GM21381 (cell line): ENCODE data around the gene TAB3.
"Not testable (repeated sequence)": the region's sequence is repeated elsewhere in the genome, so short reads cannot be mapped to it uniquely, and the experiment has no call there.

Experiments used
- ATAC-seq: cut with Tn5 transposase; IDR thresholded peaks from one replicate; pipeline ENCODE4 v1.9.1; 2021; ENCODE audit warnings: mild to moderate bottlenecking, moderate library complexity; ENCODE audit not compliant: unreplicated experiment

Gene TAB3

GRCh38 chrX:30822068-30822681 is 66.9 kb downstream of the TAB3 start:
- ATAC-seq = peak; percentile 84

GRCh38 chrX:30821116-30821515 is 67.9 kb downstream of the TAB3 start:
- ATAC-seq = no peak

GRCh38 chrX:30819080-30819479 is 70.0 kb downstream of the TAB3 start:
- no peak for ATAC-seq

- ATAC-seq = no peak
These were observed 73.0 kb downstream of the TAB3 start for GRCh38 chrX:30816079-30816478.

- ATAC-seq = peak; percentile 50
These were observed 74.1 kb downstream of the TAB3 start for GRCh38 chrX:30814978-30815377.

GRCh38 chrX:30812326-30812725 is 76.7 kb downstream of the TAB3 start:
- peak; percentile 98 for ATAC-seq

- ATAC-seq = no peak
These were observed 82.8 kb downstream of the TAB3 start for GRCh38 chrX:30806187-30806728.

- ATAC-seq = no peak
These were observed 84.6 kb downstream of the TAB3 start for GRCh38 chrX:30804462-30804861.

GRCh38 chrX:30800901-30801300 is 88.2 kb downstream of the TAB3 start:
- ATAC-seq = no peak

- ATAC-seq = no peak
These were observed 89.7 kb downstream of the TAB3 start for GRCh38 chrX:30799327-30799726.

GRCh38 chrX:30798810-30799209 is 90.2 kb downstream of the TAB3 start:
- ATAC-seq = no peak

GRCh38 chrX:30797301-30797700 is 91.8 kb downstream of the TAB3 start:
- ATAC-seq = not testable (repeated sequence)

GRCh38 chrX:30795981-30796958 is 92.8 kb downstream of the TAB3 start:
- no peak for ATAC-seq

- no peak for ATAC-seq
These were observed 94.6 kb downstream of the TAB3 start for GRCh38 chrX:30794497-30794896.

GRCh38 chrX:30793767-30794103 is 95.3 kb downstream of the TAB3 start:
- no peak for ATAC-seq

GRCh38 chrX:30793075-30793766 is 95.8 kb downstream of the TAB3 start:
- no peak for ATAC-seq

- no peak for ATAC-seq
These were observed 97.5 kb downstream of the TAB3 start for GRCh38 chrX:30791296-30792278.

- ATAC-seq = no peak
These were observed 102.0 kb downstream of the TAB3 start for GRCh38 chrX:30787012-30787411.

GRCh38 chrX:30786374-30786773 is 102.7 kb downstream of the TAB3 start:
- no peak for ATAC-seq
